GM19035 (cell line): ENCODE measurements around the gene HLCS.

Experiments used
- ATAC-seq: cut with Tn5 transposase; IDR thresholded peaks from one replicate; pipeline ENCODE4 v1.9.1; 2021; ENCODE audit not compliant: unreplicated experiment

The HLCS gene

DNA sequence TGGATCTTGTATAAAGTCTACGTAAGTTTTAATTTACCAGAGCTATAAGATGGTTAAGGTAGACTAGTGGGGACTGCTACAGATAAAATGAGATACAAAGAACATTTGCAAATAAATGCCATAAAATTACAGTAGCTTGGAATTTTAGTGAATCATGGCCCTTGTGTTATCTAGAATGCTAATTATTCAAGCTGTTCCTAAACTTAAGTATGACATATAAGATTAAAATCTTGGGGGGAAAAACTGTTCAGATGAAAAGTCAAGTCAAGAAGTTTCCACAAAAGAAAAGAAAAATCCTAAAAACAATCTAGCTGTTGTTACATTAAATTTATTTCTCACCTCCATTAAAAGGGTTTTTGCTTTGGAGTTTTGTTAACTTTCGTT is 215.9 kb downstream of the HLCS start:
- no peak for ATAC-seq

DNA sequence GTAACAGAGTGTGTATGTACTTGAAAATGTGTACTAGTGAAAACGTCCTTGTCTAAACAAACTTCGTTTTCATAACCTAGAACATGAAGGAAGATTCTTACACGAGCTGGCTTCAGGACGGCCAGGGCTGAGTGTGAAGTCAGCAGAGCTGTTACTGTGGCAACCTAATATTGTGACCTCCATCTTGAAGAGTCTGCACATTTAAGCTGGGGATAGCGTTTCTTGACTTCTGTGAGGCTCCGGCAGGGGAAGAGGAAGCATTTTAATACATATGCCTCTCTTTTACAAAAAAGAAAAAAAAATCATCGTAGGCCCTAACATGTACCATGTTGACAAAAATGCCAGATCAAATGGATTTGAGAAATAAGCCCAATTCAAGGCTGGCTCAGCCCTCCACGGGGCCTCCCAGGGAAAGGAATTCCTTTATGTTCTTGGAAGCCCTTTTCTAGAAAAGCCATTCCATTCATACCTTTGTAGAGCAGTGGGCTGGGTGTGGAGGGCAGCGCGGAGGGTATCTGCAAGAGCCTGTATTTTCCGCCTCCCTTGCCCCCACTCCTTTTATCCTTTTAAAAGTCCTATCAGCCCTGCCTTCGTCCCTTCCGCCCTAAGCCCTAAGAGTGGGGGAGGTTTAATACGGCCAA is 216.4 kb downstream of the HLCS start:
- no peak for ATAC-seq

DNA sequence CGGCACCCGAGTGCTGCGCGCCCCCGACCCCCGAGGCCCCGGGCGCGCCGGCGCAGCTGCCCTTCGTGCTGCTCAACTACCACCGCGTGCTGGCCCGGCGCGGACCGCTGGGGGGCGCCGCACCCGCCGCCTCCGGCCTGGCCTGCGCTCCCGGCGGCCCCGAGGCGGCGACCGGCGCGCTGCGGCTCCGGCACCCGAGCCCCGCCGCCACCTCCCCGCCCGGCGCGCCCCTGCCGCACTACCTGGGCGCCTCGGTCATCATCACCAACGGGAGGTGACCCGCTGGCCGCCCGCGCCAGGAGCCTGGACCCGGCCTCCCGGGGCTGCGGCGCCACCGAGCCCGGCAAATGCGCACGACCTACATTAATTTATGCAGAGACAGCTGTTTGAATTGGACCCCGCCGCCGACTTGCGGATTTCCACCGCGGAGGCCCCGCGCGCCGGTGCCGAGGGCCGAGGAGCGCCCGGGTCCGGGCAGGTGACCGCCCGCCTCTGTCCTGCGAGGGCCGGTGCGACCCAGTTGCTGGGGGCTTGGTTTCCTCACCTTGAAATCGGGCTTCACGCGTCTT is 218.6 kb downstream of the HLCS start:
- no peak for ATAC-seq

DNA sequence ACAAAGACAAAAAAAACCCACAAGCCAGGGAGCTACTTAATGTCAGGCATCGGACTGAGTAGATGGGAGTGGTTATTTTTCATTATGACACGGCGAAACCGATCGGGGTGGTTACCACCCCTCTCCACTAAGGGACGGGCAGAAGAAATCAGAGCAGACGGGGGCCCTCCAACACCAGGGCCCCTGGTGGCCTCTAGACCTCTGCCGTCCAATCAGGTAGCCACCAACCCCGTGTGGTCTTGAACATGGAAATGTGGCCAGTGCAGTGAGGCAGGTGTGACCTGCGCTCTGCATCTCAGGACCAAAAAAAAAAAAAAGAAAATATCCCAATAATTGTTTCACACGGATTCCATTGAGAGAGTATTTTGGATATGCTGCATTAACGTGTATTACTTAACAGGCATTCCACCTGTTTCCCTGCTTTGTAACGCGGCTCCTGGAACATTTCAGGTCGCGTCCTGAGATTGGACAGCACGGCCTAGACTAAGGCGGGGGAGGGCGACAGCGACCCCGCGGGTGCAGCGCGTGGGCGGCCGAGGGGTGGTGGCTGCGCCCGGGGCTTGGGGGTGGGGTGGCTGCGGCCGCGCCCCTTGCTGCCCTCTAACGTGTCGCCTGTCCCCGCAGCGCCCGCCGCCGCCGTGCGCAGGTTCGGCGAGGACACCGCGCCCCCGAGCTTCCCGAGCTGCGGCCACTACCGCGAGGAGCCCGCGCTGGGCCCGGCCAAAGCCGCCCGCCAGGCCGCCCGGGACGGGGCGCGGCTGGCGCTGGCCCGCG is 219.2 kb downstream of the HLCS start:
- no peak for ATAC-seq

DNA sequence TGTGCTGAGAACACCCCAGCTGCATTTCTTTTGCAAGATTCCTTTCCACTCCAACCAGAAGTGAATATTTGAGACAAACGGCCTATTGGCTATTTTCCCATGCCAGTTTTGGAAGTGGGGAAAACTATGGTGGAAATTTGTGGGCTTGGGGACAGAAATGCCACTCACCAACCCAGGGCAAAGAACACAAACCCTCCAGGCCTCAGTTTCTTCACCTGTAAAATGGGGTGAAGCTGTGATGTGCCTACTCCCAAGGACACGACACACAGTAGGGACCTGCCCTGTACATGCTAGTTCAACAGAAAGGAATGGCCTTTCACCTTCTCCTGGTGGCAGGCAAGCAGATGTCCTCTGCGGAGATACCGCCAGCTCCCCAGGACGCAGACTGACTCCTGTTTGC is 221.0 kb downstream of the HLCS start:
- no peak for ATAC-seq

DNA sequence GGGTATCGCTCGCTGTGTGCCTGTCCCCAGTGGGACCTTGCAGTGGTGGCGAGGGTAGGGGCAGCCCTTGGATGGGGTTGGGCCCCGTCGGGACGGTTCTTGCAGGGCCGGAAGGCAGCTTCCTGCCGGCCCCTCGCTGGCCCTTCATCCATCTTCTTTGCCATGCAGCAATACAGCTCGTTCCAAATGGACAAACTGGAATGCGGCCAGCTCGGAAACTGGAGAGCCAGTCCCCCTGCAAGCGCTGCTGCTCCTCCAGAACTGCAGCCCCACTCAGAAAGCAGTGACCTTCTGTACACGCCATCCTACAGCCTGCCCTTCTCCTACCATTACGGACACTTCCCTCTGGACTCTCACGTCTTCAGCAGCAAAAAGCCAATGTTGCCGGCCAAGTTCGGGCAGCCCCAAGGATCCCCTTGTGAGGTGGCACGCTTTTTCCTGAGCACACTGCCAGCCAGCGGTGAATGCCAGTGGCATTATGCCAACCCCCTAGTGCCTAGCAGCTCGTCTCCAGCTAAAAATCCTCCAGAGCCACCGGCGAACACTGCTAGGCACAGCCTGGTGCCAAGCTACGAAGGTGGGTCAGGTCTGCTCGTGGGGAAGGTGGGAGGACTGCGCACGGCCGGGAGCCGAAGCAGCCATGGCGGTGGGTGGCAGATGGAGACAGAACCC is 221.8 kb downstream of the HLCS start:
- ATAC-seq = no peak

DNA sequence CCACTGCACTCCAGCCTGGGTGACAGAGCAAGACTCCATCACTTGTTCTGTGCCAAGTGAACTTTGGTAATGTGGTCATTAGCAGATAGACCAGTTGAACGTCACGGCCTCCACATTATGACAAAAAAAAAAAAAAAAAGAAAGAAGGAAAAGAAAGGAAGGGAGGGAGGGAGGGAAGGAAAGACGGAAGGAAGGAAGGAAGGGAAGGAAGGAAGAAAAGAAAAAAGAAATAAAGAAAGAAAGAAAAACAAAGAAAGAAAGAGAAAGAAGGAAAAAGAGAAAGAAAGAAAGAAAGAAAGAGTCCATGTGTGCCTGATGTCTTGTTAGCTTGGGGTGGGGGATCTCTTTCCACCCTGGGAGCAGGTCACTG is 222.3 kb downstream of the HLCS start:
- no peak for ATAC-seq

DNA sequence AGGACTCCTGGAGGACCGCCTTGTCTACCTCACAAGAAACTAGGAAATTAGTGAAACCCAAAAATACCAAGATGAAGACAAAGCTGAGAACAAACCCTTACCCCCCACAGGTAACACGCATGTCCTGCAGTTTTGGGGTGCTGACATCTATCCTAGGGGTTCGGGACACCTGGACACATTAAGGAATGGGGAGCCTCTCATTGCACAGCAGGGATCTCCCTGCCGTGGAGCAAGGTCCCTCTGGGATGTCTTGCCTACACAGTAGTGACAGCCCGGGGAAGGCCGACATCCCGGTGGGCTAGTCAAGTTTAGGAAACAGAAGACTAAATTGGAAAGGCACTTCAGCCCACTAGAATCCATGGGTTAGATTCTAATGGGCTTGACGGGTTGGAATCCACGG is 223.0 kb downstream of the HLCS start:
- no peak for ATAC-seq

DNA sequence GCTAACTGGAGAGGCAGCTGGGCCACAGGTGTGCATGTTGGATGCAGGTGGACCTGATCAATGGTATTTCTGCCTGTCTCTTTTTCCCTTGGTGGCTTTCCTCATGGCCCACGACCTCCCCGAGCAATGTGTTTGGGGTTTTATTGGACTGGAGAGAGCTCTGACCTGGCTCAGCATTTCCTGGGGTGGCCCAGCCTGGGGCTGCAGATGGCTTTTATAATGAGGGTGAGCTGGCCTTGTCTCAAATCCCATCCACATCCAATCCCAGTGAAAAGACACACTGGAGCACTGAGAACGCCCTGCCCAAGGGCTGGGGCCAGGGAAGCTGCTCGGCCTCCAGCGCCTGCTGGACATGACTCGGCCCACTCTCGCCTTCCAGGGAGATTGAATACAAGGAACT is 223.5 kb downstream of the HLCS start:
- no peak for ATAC-seq

DNA sequence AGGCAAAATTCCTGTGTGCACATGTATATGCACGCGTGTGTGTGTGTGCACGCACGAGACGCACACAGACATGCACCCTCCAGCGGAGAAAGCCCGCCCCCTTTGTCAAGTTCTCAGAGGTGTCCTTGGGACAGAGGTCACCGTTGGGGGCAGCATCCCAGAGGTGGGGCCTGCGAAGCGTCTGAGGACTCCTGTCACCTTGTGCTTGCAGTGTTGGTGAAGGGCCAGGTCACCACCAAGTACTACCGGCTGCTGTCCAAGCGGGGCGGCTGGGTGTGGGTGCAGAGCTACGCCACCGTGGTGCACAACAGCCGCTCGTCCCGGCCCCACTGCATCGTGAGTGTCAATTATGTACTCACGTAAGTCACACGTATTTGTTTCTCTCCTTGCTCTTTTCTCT is 225.0 kb downstream of the HLCS start:
- ATAC-seq = no peak

DNA sequence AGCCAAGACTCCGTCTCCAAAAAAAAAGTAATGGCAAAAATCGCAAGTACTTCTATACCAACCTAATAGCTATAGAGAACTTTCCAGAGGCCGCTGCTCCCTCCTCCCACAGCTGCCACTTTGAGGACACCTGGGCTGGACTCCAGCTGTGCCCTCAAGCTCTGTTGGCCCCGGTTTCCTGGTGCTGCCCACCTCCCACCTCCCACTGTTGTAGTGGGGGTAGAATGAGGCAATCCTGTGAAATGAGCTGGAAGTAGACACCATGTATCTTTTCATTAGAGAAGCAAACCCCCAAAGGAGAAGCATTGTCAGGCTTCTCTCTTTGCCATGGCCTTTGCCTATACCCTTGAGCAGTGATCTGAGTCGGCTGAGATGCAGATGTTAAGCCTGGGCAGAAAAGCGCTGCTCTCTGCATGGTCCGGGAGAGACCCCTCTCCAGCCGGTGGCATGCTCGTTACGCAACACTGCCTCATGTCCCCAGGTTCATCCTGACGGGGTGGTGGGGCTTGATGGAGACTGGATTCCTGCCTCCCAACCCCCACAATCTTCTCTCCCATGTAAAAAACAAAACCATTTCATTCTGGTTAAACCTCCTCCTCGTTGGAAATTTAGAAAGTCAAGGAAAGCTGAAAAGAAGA is 227.9 kb downstream of the HLCS start:
- ATAC-seq = no peak

DNA sequence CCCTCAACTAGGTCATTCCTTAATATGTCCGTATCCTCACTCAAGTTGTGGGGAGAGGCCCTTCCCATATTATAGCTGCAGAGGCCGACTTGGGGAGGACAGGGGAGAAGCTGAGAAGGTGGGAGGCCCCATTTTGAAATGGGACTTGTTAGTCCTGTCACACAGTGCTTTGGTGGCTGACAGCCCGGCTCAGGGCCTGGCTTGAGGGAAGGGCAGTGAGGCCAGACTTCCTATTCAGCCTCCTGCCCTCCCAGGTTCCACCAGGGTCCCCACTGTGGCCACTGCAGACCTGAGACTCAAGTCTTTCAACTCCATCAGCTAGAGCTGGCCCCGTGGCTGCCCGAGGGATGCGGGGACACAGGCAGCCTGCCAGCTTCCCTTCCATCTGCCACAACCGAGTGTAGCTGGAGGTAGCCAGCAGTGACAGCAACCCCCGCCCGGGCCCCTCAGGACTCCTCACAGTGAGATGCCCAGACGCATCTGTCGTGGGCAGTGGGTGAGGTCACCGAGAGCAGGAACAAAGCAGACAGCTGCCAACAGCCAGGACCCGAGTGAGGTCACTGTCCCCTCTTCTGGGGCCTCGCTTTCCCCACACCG is 230.6 kb downstream of the HLCS start:
- ATAC-seq = no peak

DNA sequence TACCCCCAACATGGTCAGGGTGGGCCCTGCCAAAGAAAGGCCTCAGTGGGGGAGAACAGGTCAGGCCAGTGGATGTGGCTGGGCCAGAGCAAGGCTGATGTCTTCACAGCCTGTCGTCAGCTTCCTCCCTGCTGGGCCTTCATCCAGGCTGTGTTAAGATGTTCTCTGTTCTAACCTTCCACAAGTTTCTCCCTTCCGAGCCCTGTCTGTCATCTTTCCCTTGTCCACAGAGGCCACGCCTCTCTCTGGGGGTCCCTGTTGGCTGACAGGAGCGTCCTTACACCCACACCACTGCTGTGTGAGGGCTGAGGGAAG is 231.3 kb downstream of the HLCS start:
- no peak for ATAC-seq

DNA sequence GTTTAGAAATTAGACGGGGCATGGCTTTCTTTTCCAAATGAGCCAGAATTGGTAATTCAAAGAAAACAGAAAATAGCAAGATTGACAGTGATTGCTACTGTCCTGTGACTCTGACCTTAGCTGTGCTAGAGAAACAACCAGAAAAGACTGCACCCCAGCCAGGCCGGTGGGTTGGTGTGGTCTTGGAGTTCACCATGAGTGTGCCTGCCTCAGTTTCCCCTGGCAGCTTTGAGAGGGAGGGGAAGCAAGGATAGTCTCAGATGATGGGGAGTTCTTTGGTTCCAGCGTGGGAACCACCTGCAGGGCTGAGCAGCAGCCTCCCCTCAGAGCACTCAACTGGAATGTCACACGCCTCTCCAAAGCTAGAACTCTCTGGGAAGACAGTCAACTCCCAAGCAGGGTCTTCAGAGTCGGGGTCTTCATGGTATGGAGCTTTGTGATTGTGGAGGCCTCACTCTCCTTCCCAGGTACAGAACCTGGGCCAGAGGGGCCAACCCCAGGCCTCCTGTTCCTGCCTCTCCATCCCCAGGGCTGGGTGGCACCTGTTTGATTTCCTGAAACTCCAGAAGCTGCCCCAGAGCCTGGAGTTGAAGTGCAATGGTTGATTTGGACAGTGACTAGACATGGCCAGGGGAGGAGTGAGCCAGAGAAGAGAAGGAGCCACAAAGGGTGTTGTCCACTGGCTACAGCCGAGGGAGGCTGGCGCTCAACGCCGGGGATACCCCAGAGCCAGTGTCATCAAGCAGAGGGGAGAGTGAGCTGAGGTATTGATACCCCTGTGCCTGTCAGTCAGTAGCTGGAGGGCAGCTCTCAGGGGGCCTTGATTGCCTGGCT is 231.9 kb downstream of the HLCS start:
- ATAC-seq = no peak

DNA sequence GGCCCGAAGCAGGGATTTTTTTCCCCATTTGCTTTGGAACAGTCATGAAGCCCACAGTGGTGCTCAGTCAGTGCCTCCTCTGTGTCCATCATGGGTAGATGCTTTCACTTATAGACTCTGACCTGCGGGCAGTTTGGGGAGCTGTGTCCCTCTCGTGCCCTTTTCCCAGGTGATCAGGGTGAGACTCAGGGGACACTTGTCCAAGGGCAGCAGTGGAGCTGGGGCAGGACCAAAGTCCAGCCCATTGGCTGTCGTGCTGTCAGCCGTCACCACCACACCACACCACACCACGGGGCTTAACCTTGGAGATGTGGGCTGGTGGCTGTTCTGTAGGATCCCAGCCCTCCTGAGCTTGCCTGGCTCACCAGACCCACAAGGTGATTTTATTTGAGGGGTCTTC is 232.6 kb downstream of the HLCS start:
- ATAC-seq = no peak

DNA sequence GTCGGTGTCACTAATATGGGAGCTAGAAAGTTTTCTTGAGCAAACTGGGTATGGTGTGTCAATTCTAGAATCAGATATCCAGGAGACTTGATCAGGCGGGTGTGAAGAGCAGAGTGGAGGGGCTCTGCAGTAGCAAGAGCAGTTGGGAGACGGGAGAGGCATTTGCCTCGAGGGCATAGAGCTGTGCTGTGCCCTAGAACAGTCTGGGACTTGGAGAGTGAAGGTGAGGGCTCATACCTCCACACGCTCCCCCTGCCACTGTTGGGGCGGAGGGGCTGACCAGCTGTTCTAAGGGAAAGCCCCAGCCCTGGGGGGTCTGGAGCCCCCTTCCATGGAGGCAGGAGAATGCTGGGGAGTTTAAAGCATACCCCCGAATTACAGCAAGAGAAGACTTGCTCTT is 233.7 kb downstream of the HLCS start:
- ATAC-seq = no peak

DNA sequence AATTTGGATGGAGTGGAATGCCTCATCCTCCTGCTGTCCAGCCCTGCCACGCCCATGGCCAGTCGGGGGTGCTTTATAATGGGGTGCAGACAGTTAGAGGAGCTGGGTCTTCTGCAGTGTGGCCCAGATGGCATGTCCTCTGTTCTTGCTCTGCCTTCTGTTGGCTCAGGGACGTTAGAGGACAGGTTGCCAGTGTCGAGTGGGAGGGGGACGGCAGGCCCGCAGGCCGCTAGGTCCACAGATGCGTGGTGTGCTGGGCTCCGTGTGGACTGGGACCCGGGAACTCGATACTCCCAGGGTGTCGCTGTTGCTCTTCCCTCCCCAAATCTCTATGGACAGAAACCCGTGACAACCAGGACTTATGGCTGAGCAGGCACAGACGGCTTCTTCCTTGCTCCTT is 234.3 kb downstream of the HLCS start:
- no peak for ATAC-seq

DNA sequence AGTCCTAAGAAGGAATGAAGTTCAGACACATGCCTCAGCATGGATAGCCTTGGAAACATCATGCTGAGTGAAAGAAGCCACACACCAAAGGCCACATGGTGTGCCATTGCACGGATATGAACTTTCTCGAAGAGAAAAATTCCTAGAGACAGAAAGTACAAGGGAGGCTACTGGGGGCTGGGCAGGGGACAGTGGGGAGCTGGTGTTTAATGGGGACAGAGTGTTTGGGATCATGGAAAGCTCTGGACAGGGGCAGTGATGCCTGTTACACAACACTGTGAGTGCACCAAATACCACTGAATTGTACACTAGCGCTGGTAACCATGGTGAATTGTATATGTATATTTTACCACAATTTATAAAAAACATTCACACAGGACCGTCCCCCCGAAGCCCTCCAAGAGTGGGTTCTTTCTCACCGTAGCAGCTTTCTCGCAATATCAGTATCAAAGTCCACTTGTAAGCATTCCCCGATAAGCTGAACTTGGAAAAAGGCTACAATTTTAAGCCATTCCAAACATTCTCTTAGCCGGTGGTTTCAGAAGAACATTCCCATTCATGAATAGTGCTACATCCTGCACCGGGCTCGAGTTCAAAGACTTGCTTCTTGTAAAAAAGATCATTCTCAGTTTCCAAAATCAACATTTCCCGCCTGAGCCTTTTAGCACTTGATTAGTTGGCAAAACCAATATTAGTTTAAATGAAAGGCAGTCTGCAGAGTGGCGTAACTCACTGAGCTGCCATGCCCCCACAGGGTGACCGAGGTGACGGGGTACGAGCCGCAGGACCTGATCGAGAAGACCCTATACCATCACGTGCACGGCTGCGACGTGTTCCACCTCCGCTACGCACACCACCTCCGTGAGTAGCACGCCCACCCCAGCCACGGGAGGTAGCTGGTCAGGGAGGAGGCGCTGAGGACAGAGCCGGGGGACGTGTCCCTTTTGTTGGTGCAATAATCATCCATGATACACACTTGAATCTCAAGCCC is 235.9 kb downstream of the HLCS start:
- ATAC-seq = no peak

DNA sequence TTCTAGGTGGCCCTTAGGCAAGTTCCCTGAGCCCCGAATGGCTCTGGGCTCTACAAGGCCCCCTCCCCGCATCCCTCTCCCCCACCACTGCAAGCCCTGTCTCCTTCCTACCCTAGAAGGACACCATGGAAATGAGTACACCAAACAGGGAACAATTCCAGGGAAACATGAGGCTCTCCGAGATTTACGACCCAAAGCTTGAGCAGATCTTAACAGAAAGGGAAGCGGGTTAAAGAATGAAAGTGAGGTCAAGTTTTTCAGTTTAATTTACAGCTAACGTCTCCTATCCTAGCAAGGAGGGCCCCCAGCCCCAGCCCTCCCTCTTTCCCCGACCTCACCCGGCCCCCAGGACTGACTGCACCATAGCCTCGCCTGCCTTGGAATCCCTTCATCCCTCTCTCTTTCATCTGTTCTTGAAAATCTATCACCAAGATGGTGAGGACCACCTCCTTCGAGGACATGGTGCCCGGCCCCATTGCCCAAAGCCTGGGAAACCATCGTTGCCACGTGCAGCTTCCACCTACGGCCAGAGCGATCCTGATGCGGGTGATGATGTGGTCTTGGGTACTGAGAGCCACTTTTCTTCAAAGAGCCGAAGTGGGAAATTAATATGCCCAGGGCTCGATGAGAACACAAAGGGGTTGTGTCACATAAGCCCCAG is 237.0 kb downstream of the HLCS start:
- ATAC-seq = no peak
